Spleen (tissue), 11 donors: ENCODE data around the gene TTC34. TPM values are rescaled to one million over a fixed set of nuclear protein-coding genes. Genes with fewer than 3 reads are reported as not detected.

Source experiments
- DNase-seq: peaks from one replicate; pipeline ENCODE4 v3.0.0-alpha.2; 2020
- H3K27ac ChIP-seq, 8 donors: fragments of 200-600 bp; sonication (generic) in 7 of 8; 1 replicate in 4 of 8; 2 replicates in 4 of 8; pipeline versions ENCODE4 v1.5.0 to v1.8.0; 2016 to 2021; ENCODE audit warnings: inconsistent platforms in 4 of 8, mild to moderate bottlenecking in 4 of 8, moderate library complexity in 1 of 8
- H3K27me3 ChIP-seq, 7 donors: fragments of 200-600 bp; sonication (generic) in 6 of 7; replicated peaks in 1 of 7; 1 replicate in 4 of 7; 2 replicates in 3 of 7; pipeline versions ENCODE4 v1.5.0 to v1.8.0; 2016 to 2021; ENCODE audit warnings: inconsistent platforms in 3 of 7, mild to moderate bottlenecking in 1 of 7
- H3K36me3 ChIP-seq, 6 donors: fragments of 200-600 bp; sonication (generic) in 5 of 6; 1 replicate in 4 of 6; 2 replicates in 2 of 6; pipeline versions ENCODE4 v1.5.0 to v1.8.0; 2016 to 2021; ENCODE audit warnings: inconsistent platforms in 2 of 6
- H3K4me1 ChIP-seq, 6 donors: fragments of 200-600 bp; sonication (generic) in 5 of 6; 1 replicate in 3 of 6; 2 replicates in 3 of 6; pipeline versions ENCODE4 v1.5.0 to v1.8.0; 2016 to 2021; ENCODE audit warnings: inconsistent platforms in 3 of 6
- H3K4me3 ChIP-seq, 8 donors: fragments of 200-600 bp; sonication (generic) in 7 of 8; 1 replicate in 4 of 8; 2 replicates in 4 of 8; pipeline versions ENCODE4 v1.5.0 to v1.8.0; 2016 to 2021; ENCODE audit warnings: inconsistent platforms in 4 of 8, mild to moderate bottlenecking in 4 of 8, moderate library complexity in 2 of 8
- H3K9me3 ChIP-seq, 8 donors: fragments of 200-600 bp; sonication (generic) in 7 of 8; 1 replicate in 4 of 8; 2 replicates in 4 of 8; pipeline versions ENCODE4 v1.5.0 to v1.8.0; 2016 to 2021; ENCODE audit warnings: inconsistent platforms in 4 of 8
- POLR2A ChIP-seq, 3 donors: fragments of 450-650 bp; IDR thresholded peaks; one replicate each; pipeline ENCODE4 v1.5.1; 2017; ENCODE audit warnings: antibody characterized with exemption in 3 of 3, mild to moderate bottlenecking in 1 of 3
- POLR2AphosphoS5 ChIP-seq, 3 donors: sonication (generic); formaldehyde crosslinking; IDR thresholded peaks; one replicate each; pipeline ENCODE4 v1.5.1; 2017; ENCODE audit warnings: antibody characterized with exemption in 3 of 3
- WGBS, 5 donors: extraction: QIAGEN DNeasy Blood & Tissue Kit in 3 of 5; methylation state at CpG; one replicate each; pipeline versions ENCODE4 v1.1.5 to v1.1.7; 2013 to 2018; 5-methylcytosine and 5-hydroxymethylcytosine counted together
- intact Hi-C: fragments of 100-400 bp; cut with DNase I; formaldehyde crosslinking; loops from one replicate; pipeline ENCODE4 v1.15.0; 2023; ENCODE audit warnings: low total_unique reads
- polyA plus RNA-seq, 3 donors: library from polyadenylated mRNA; stranded (reverse); fragments of 200-250 nt; gene quantifications; one replicate each; pipeline ENCODE4 v1.2.1, GENCODE V29; 2013
- total RNA-seq, 7 donors: library from RNA; depleted of rRNA in 3 of 7; stranded (reverse); fragments of >200 nt in 3 of 7; fragmentation: NEBNext Ultra II Directional in 4 of 7; extraction: Animal tissue kit (Norgen Biotek cat#: 25700) in 4 of 7; gene quantifications; one replicate each; pipeline versions ENCODE4 v1.1.0 to v1.2.1, GENCODE V29; 2016 to 2021
- TF ChIP-seq, protein P1 (sequence below), 11 experiments: fragments of 200-600 bp in 7 of 11; fragments of 450-650 bp in 4 of 11; sonication (generic) in 4 of 11; IDR thresholded peaks in 8 of 11; conservative IDR thresholded peaks in 3 of 11; 1 replicate in 7 of 11; 2 replicates in 4 of 11; pipeline versions ENCODE4 v1.4.0 to v1.8.0; 2016 to 2021; ENCODE audit warnings: antibody characterized with exemption in 11 of 11, inconsistent platforms in 4 of 11, mild to moderate bottlenecking in 1 of 11
- donor health status: healthy with polysubstance abuse.
- donor health status: DM: no; HTN: no; CAD: no; lungs with moderate emphysema.
- donor health status: DM: no; HTN: no; CAD: no.
- donor health status: Bipolar disorder and iron deficiency.
- donor health status: healthy.
- donor health status: DM: no; HTN: no; CAD: no.
- donor health status: DM: yes; HTN: yes; CAD: no.

TTC34 gene
- total and polyA plus RNA-seq, 10 donors: 0.09 to 2.8 (median 1.4) TPM

DNA sequence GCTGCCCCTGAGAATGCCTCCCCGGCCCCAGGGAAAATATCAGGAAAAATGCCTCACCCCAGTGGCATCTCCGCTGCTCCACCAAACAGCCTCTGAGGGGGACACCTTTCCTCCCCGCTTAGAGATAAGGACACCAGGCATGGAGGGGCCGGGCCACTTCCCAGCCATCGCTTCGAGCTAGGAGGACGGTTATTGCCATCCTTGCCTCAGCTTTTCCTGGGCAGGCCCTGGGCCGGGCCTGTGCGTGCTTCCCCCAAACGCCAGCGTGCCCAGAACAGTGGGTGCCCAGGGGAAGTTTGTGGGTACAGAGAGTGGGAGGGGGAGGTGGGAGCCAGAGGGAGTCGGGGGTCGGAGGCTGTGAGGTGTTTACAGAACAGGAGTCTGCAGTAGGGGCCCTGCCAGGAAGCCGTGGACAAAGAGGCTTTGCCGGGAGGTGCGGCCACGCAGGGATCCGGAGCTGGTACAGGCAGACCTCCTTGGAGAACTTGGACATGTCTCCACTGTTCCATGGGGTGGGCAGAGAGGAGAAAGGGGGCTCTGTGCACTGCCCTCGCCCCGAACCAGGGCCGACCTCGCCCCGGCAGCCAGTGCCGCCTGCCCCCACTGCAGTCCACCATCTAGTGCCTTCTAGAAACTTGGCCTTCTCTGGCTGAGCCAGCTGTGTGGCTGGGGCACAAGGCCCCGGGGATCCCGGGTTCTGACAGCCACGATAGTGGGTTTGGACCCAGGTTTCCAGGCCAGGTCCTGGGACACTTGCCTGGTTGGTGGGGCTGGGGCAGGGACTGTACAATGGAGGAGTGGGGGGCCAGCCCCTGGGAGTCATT, 33.5 kb upstream of the TTC34 start:
- WGBS, 5 donors: 74 to 85% (median 80%) methylated on average over 18 to 27 of the region's 27 CpGs
- peaks cover 0 to 4% (median 0%) of the 10 kb centered on the region in 8 donors for H3K9me3 ChIP-seq
- no peak for TF ChIP-seq POLR2A (IDR thresholded peaks at IDR 0.05)
- TF ChIP-seq, protein P1, sequence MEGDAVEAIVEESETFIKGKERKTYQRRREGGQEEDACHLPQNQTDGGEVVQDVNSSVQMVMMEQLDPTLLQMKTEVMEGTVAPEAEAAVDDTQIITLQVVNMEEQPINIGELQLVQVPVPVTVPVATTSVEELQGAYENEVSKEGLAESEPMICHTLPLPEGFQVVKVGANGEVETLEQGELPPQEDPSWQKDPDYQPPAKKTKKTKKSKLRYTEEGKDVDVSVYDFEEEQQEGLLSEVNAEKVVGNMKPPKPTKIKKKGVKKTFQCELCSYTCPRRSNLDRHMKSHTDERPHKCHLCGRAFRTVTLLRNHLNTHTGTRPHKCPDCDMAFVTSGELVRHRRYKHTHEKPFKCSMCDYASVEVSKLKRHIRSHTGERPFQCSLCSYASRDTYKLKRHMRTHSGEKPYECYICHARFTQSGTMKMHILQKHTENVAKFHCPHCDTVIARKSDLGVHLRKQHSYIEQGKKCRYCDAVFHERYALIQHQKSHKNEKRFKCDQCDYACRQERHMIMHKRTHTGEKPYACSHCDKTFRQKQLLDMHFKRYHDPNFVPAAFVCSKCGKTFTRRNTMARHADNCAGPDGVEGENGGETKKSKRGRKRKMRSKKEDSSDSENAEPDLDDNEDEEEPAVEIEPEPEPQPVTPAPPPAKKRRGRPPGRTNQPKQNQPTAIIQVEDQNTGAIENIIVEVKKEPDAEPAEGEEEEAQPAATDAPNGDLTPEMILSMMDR (IDR thresholded peaks at IDR 0.05 in 8 of 11, conservative IDR thresholded peaks at IDR 0.05 in 3 of 11): no peak
- TF ChIP-seq POLR2AphosphoS5 (IDR thresholded peaks at IDR 0.05): no peak

DNA sequence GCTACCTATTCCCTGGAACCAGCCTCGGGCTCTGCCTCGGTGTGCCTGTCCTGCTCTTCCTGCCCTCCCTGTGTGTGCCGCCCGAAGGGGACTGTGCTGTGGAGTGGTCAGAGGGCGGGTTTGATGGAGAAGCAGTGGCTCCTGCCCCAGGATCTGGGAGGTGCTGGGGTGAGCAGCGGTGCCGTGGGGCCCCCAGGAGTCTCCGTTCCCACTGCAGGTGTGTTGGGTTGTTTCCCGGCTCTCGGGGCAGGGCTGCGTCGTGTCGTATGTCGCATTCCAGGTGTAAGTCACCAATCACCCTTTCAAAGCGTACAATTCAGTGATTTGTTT, 32.6 kb upstream of the TTC34 start:
- TF ChIP-seq POLR2A (IDR thresholded peaks at IDR 0.05) (no peak), POLR2AphosphoS5 (IDR thresholded peaks at IDR 0.05) (no peak)
- TF ChIP-seq, protein P1 (IDR thresholded peaks at IDR 0.05 in 8 of 11, conservative IDR thresholded peaks at IDR 0.05 in 3 of 11): no peak
- Histone ChIP-seq H3K36me3 (no peaks in the 10 kb centered on the region), H3K27me3 (peaks cover 0 to 40% (median 0%) of the 10 kb centered on the region in 7 donors), H3K9me3 (peaks cover 0 to 4% (median 0%) of the 10 kb centered on the region in 8 donors), H3K4me3 (no peak overlapping the region), H3K27ac (no peak overlapping the region), H3K4me1 (no peaks in the 10 kb centered on the region)
- WGBS, 5 donors: 82 to 93% (median 87%) methylated on average over 15 of the region's 15 CpGs
- DNase-seq: no peak
- intact Hi-C loops: no loop called here

More for the DNA sequence above, 33.5 kb upstream of the TTC34 start:
- H3K27ac ChIP-seq: no peak overlapping the region
- H3K4me1 ChIP-seq: peaks cover 0 to 2% (median 0%) of the 10 kb centered on the region in 6 donors
- no peak overlapping the region for H3K4me3 ChIP-seq
- no peak for DNase-seq
- intact Hi-C loops: no loop called here
- peaks cover 0 to 44% (median 0%) of the 10 kb centered on the region in 7 donors for H3K27me3 ChIP-seq
- H3K36me3 ChIP-seq: no peaks in the 10 kb centered on the region

DNA sequence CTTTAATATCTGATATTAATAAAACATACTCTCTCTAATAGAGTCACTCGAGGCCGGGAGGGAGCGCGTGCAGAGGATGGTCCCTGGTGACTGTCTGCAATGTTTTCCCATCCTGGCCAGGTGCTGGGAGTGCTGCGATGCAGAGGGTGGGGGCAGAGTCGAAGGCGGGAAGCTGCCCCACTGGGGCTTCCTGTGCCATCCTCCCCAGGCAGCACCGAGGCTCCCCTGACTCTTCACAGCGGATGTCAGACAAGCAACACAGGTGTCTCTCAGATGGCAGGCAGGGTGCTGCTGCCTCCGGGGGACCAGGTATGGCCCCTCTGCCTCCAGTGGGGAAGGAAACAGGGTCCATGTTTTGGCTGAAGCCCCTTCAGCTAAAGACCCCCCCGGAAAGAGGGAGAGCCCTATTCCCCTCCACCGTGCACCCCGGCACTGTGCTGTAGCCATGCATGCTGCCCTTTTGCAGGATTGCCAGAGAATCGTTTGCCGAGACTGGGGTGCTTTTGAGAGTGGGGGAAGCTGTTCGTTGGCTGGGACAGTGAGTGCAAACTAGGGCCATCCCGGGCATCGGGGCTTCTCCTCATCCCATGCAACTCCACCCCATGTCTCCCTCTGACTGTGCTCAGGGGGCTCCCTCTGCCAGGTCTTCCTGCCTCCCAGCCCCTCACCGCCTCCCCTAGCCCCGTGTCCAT, 32.1 kb upstream of the TTC34 start:
- 75 to 84% (median 77%) methylated on average over 12 to 20 of the region's 20 CpGs for WGBS, 5 donors

More for the DNA sequence above, 32.1 kb upstream of the TTC34 start:
- Histone ChIP-seq H3K27ac (no peak overlapping the region), H3K4me3 (no peak overlapping the region), H3K4me1 (no peaks in the 10 kb centered on the region), H3K36me3 (no peaks in the 10 kb centered on the region), H3K27me3 (peaks cover 0 to 39% (median 0%) of the 10 kb centered on the region in 7 donors), H3K9me3 (peaks cover 0 to 8% (median 2%) of the 10 kb centered on the region in 8 donors)
- no peak for TF ChIP-seq POLR2A (IDR thresholded peaks at IDR 0.05)
- TF ChIP-seq POLR2AphosphoS5 (IDR thresholded peaks at IDR 0.05): no peak
- TF ChIP-seq, protein P1 (IDR thresholded peaks at IDR 0.05 in 8 of 11, conservative IDR thresholded peaks at IDR 0.05 in 3 of 11): no peak
- DNase-seq: no peak
- intact Hi-C loops: no loop called here
